ENCODE measurements around the gene DCANP1. TPM values are rescaled to one million over a fixed set of nuclear protein-coding genes. Genes with fewer than 3 reads are reported as not detected.

DCANP1 gene
- total RNA-seq, 1 donor from 2014 or later: not detected

- Mint-ChIP-seq H3K36me3 (ENCODE audit: low read depth) (peaks cover 1% of the 10 kb centered on the region), H3K4me3 (ENCODE audit: unreplicated experiment) (no peak overlapping the region), H3K4me1 (ENCODE audit: low read depth) (peaks cover 37% of the 10 kb centered on the region), H3K27ac (ENCODE audit: unreplicated experiment) (no peak overlapping the region), H3K9me3 (ENCODE audit: low read depth) (no peaks in the 10 kb centered on the region), H3K27me3 (ENCODE audit: low read depth) (peaks cover 27% of the 10 kb centered on the region)
- DNase-seq (ENCODE audit: low spot score): no peak
- TF ChIP-seq, protein P1, sequence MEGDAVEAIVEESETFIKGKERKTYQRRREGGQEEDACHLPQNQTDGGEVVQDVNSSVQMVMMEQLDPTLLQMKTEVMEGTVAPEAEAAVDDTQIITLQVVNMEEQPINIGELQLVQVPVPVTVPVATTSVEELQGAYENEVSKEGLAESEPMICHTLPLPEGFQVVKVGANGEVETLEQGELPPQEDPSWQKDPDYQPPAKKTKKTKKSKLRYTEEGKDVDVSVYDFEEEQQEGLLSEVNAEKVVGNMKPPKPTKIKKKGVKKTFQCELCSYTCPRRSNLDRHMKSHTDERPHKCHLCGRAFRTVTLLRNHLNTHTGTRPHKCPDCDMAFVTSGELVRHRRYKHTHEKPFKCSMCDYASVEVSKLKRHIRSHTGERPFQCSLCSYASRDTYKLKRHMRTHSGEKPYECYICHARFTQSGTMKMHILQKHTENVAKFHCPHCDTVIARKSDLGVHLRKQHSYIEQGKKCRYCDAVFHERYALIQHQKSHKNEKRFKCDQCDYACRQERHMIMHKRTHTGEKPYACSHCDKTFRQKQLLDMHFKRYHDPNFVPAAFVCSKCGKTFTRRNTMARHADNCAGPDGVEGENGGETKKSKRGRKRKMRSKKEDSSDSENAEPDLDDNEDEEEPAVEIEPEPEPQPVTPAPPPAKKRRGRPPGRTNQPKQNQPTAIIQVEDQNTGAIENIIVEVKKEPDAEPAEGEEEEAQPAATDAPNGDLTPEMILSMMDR (IDR thresholded peaks at IDR 0.05): no peak
Measured at GRCh38 chr5:135491552-135492318, 44.6 kb upstream of the DCANP1 start.

DNA sequence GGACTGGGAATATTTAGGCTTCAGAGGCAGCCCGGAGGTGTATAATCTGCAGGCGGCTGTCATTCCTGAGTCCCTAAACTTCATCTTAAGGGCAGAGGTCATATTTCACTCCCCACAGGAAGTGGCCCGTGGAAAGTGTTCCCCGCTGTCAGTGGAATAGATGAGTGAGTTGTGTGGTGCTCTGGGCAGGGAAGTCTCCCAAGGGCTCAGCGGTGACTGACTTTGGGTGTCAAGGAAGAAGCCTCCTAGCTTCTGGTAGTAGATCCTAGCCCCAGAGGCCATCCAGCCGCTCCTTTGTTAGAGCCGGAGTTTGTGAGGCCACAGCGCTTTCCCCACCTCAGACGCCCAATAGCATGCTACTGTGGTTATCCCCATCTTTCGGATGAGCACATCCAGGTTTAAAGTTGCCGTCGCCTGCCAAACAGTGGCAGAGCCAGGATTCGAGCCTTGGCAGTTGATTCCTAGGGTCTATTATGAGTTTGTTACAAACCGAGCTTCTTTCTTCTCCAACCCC is 43.9 kb upstream of the DCANP1 start:
- H3K27me3 Mint-ChIP-seq (ENCODE audit: low read depth): peaks cover 31% of the 10 kb centered on the region
- H3K9me3 Mint-ChIP-seq (ENCODE audit: low read depth): no peaks in the 10 kb centered on the region
- DNase-seq (ENCODE audit: low spot score): no peak
- peaks cover 37% of the 10 kb centered on the region for H3K4me1 Mint-ChIP-seq (ENCODE audit: low read depth)
- TF ChIP-seq, protein P1 (IDR thresholded peaks at IDR 0.05): no peak
- H3K4me3 Mint-ChIP-seq (ENCODE audit: unreplicated experiment): no peak overlapping the region
- peaks cover 1% of the 10 kb centered on the region for H3K36me3 Mint-ChIP-seq (ENCODE audit: low read depth)
- H3K27ac Mint-ChIP-seq (ENCODE audit: unreplicated experiment): no peak overlapping the region

DNA sequence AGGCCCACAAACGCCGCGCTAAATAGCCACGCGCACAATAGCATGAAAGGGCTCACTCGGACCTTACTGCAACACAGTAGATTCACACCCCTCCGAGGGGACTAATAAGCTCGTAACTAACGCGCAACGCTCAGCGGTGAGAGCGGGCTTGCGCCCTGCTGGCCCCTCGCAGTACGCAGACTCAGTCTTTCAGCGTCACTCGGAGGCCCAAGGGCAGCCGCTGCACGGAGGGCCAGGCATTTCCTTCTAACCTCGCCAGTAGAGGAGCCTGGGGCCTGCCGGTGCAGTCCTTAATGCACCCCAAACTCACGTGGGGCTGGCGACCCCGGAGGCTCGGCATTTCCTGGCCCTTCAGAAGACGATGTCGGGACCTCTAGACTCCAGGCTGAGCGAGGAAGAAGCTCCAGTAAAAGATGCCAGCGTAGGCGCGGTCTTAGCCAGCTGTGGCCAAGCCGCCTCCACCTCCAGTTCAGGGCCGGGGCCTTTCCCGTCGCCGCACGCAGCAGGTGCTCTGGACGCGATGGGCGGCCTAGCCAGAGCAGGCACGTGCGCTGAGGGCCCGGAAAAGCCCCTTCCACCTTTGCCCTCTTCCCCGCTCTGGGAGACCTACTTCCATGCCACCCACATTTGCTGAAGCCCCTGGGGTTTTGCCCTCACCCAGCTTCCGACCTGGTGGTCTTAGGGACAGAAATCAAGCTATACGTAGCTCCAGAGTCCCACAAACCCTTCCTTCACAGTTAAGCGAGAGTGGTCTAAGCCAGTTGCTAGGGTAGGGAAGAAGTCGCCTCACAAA is 43.3 kb upstream of the DCANP1 start:
- Mint-ChIP-seq H3K27ac (ENCODE audit: unreplicated experiment) (no peak overlapping the region), H3K36me3 (ENCODE audit: low read depth) (peaks cover 1% of the 10 kb centered on the region), H3K4me1 (ENCODE audit: low read depth) (peaks cover 37% of the 10 kb centered on the region), H3K4me3 (ENCODE audit: unreplicated experiment) (peak overlapping the region; percentile 71), H3K9me3 (ENCODE audit: low read depth) (no peaks in the 10 kb centered on the region), H3K27me3 (ENCODE audit: low read depth) (peaks cover 33% of the 10 kb centered on the region)
- TF ChIP-seq, protein P1 (IDR thresholded peaks at IDR 0.05): no peak
- DNase-seq (ENCODE audit: low spot score): no peak

DNA sequence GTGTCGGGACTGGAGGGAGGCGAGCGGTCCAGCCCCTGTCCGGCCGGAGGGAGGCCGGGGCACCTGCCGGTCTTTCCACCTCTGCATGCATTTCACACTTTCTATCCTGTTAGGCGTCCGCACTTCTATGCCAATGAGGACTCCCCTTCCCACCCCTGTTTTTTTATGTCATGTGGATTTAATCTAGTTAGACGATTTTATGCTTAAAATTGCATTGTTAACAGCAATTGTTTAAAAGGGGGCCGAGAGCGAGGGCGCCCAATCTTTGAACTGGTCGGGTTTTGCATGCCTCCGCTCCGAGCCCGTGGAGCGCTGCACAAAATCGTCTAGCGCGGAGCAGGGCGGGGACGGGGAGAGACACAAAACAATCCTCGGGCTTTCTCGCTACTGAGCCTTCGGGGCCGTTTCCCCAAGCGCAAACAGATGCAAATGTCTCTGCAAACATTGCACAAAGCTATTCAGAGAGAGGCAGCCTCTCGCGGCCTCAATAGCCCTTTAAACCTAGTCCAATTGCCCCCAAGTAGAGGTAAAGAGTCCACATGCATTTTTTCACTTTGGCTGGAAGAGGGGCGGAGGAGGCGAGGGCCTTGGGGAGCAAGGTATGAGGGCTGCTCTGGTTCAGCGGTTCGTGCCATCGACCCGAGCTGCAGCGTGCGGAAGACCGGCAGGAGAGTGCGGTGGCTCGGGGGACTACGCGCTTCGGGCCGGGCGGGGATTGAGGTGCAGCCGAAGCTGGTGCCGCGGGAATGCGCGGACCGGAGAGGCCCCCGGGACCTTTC is 42.5 kb upstream of the DCANP1 start:
- Mint-ChIP-seq H3K27me3 (ENCODE audit: low read depth) (peaks cover 33% of the 10 kb centered on the region), H3K9me3 (ENCODE audit: low read depth) (no peaks in the 10 kb centered on the region), H3K36me3 (ENCODE audit: low read depth) (peaks cover 1% of the 10 kb centered on the region), H3K4me3 (ENCODE audit: unreplicated experiment) (peak overlapping the region; percentile 71), H3K4me1 (ENCODE audit: low read depth) (peaks cover 37% of the 10 kb centered on the region), H3K27ac (ENCODE audit: unreplicated experiment) (no peak overlapping the region)
- DNase-seq (ENCODE audit: low spot score): no peak
- TF ChIP-seq, protein P1 (IDR thresholded peaks at IDR 0.05): no peak

All from chondrocyte (in vitro differentiated cells).